ENCODE measurements around the gene CCDC6.

CCDC6 gene

GRCh38 chr10:59819265-59819664, 87.1 kb downstream of the CCDC6 start:
- no peak overlapping the region for H3K4me3 ChIP-seq (ENCODE audit: low read depth, low read length)
- TF ChIP-seq CTCF (IDR thresholded peaks at IDR 0.05; ENCODE audit: borderline replicate concordance, insufficient read depth, low read depth, low read length): no peak

GRCh38 chr10:59817773-59818172, 88.6 kb downstream of the CCDC6 start:
- no peak overlapping the region for H3K4me3 ChIP-seq (ENCODE audit: low read depth, low read length)
- no peak for TF ChIP-seq CTCF (IDR thresholded peaks at IDR 0.05; ENCODE audit: borderline replicate concordance, insufficient read depth, low read depth, low read length)

- no peak overlapping the region for H3K4me3 ChIP-seq (ENCODE audit: low read depth, low read length)
- TF ChIP-seq CTCF (IDR thresholded peaks at IDR 0.05; ENCODE audit: borderline replicate concordance, insufficient read depth, low read depth, low read length): no peak
These were observed 91.5 kb downstream of the CCDC6 start for GRCh38 chr10:59814878-59815277.

GRCh38 chr10:59812519-59813122, 93.7 kb downstream of the CCDC6 start:
- TF ChIP-seq CTCF (IDR thresholded peaks at IDR 0.05; ENCODE audit: borderline replicate concordance, insufficient read depth, low read depth, low read length): no peak
- no peak overlapping the region for H3K4me3 ChIP-seq (ENCODE audit: low read depth, low read length)

GRCh38 chr10:59809644-59809974, 96.7 kb downstream of the CCDC6 start:
- no peak overlapping the region for H3K4me3 ChIP-seq (ENCODE audit: low read depth, low read length)
- TF ChIP-seq CTCF (IDR thresholded peaks at IDR 0.05; ENCODE audit: borderline replicate concordance, insufficient read depth, low read depth, low read length): no peak

GRCh38 chr10:59808896-59809643, 97.3 kb downstream of the CCDC6 start:
- peak; percentile 89 for TF ChIP-seq CTCF (IDR thresholded peaks at IDR 0.05; ENCODE audit: borderline replicate concordance, insufficient read depth, low read depth, low read length)
- H3K4me3 ChIP-seq (ENCODE audit: low read depth, low read length): no peak overlapping the region

Data from GM12875 (cell line).